Suprapubic skin (tissue), 4 donors: ENCODE measurements around the gene TUBGCP6.

Source experiments
- CTCF ChIP-seq, 2 donors: fragments of 200-600 bp in 1 of 2; fragments of 450-650 bp in 1 of 2; sonication (generic) in 1 of 2; IDR thresholded peaks; one replicate each; pipeline ENCODE4 v1.5.1; 2016 to 2019; ENCODE audit warnings: antibody characterized with exemption in 2 of 2, mild to moderate bottlenecking in 1 of 2, moderate library complexity in 1 of 2
- POLR2A ChIP-seq, 2 donors: fragments of 450-650 bp; IDR thresholded peaks; one replicate each; pipeline ENCODE4 v1.6.1; 2017; ENCODE audit warnings: antibody characterized with exemption in 2 of 2, mild to moderate bottlenecking in 2 of 2, moderate library complexity in 2 of 2
- POLR2AphosphoS5 ChIP-seq, 3 donors: sonication (generic); formaldehyde crosslinking; IDR thresholded peaks; one replicate each; pipeline ENCODE4 v1.6.1; 2017; ENCODE audit warnings: antibody characterized with exemption in 3 of 3

- TF ChIP-seq CTCF (IDR thresholded peaks at IDR 0.05) (no peak), POLR2A (IDR thresholded peaks at IDR 0.05) (no peak), POLR2AphosphoS5 (IDR thresholded peaks at IDR 0.05) (no peak)
Observed at GRCh38 chr22:50203288-50203687, 41.5 kb downstream of the TUBGCP6 start.
